GM12873 (cell line): ENCODE measurements around the gene WDR5.

ENCODE experiments used
- TF ChIP-seq, protein P1 (sequence below): IDR thresholded peaks from 2 replicates; pipeline ENCODE4 v1.5.1; 2012; ENCODE audit warnings: low read depth, mild to moderate bottlenecking, moderate library complexity, low read length, control low read depth; ENCODE audit not compliant: insufficient read depth; ENCODE audit errors: missing control alignments

The WDR5 gene

DNA sequence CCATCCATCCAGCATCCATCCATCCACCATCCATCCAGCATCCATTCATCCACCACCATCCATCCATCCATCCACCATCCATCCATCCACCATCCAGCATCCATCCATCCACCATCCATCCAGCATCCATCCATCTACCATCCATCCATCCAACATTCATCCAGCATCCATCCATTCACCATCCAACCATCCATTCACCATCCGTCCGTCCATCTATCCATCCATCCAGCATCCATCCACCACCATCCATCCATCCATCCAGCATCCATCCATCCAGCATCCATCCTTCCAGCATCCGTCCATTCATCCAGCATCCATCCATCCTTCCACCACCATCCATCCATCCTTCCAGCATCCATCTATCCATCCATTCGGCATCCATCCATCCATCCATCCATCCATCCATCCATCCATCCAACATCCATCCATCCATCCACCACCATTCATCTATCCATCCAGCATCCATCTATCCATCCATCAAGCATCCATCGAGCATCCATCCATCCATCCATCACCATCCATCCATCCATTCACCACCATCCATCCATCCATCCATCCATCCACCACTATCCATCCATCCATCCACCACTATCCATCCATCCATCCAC is 32.4 kb upstream of the WDR5 start:
- TF ChIP-seq, protein P1, sequence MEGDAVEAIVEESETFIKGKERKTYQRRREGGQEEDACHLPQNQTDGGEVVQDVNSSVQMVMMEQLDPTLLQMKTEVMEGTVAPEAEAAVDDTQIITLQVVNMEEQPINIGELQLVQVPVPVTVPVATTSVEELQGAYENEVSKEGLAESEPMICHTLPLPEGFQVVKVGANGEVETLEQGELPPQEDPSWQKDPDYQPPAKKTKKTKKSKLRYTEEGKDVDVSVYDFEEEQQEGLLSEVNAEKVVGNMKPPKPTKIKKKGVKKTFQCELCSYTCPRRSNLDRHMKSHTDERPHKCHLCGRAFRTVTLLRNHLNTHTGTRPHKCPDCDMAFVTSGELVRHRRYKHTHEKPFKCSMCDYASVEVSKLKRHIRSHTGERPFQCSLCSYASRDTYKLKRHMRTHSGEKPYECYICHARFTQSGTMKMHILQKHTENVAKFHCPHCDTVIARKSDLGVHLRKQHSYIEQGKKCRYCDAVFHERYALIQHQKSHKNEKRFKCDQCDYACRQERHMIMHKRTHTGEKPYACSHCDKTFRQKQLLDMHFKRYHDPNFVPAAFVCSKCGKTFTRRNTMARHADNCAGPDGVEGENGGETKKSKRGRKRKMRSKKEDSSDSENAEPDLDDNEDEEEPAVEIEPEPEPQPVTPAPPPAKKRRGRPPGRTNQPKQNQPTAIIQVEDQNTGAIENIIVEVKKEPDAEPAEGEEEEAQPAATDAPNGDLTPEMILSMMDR, result no peak

DNA sequence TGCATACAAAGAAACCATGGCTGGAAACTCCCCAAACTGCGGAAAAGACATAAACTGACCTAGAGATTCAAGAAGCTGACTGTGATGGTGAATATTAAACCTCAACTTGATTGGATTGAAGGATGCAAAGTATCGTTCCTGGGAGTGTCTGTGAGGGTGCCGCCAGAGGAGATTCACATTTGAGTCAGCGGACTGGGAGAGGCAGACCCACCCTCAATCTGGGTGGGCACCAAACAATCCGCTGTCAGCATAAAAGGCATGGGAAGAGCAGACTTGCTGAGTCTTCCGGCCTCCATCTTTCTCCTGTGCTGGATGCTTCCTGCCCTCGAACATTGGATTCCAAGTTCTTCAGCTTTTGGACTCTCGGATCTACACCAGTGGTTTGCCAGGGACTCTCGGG is 24.8 kb upstream of the WDR5 start:
- TF ChIP-seq, protein P1, result no peak

DNA sequence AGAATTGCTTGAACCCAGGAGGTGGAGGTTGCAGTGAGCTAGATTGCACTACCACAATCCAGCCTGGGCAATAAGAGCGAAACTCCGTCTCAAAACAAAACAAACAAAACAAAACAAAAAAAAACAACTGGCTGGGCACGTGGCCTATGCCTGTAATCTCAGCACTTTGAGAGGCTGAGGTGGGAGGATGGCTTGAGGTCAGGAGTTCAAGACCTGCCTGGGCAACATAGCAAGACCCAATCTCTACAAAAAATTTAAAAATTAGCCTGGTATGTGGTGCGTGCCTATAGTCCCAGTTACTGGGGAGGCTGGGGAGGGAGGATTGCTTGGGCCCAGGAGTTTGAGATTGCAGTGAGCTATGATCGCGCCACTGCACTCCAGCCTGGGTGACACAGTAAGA is 23.3 kb upstream of the WDR5 start:
- TF ChIP-seq, protein P1, result no peak

DNA sequence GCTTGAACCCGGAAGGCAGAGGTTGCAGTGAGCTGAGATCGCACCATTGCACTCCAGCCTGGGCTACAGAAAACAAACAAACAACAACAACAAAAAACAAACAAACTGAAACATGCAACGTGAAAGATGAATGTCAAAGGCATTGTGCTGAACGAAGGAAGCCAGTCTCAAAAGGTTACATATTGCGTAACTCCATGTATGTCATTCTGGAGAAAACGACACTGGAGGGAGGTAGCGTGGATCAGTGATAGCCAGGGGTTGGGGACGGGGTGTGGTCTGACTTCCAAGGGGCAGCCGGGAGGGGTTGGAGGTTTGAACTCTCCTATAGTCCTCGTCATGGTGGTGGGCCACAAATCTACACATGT is 12.1 kb upstream of the WDR5 start:
- TF ChIP-seq, protein P1, result no peak

DNA sequence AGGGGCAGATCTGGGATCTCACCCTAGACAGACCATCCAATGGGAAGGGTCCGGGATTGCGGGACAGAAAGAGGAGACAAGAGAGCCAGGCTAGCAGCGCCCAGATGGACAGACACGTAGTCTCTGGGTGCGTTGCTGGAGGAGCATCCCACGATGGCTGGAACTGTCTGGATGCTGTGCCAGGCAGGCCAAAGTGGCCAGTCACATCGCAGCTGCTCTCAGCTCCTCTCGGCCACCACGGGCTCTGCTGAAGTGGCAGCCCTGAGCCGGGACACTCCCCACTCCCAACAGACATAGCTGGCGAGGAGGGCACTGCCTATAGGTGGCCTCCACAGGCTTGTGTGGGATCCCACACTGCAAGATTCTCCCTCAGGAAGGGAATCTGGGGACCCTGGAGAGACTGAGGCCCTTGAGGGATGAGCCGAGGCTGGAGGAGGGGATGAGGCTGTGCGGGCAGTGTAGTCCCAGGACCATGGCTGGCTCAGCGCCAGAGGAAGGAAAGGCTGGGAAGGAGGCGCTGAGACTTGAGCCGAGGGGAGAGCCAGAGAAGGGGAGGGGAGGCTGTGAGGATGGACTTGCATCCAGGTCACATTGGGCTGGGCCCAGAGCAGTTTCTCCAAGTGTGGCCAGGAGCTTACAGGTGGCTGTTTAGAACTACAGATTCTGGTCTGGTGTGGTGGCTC is 10.3 kb upstream of the WDR5 start:
- TF ChIP-seq, protein P1, result no peak

DNA sequence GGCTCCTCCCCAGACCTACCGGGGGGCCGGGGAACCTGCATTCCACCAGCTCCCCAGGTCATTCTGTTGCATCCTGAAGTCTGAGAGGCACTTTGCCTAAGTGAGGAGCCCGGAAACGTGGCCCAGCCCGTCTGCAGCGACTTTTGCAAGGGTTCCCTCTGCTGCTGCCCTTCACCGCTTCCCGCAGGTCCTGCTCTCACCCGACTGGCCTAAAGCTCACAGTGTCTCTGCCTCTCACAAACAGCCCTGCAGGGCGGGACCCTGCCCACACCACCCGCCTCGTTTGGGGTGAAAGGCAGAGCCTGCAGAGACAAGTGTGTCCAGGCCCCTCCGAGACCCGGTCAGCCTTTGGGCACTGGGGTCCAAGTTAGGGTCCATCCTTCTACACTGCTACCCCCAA is 9.5 kb upstream of the WDR5 start:
- TF ChIP-seq, protein P1, result no peak

DNA sequence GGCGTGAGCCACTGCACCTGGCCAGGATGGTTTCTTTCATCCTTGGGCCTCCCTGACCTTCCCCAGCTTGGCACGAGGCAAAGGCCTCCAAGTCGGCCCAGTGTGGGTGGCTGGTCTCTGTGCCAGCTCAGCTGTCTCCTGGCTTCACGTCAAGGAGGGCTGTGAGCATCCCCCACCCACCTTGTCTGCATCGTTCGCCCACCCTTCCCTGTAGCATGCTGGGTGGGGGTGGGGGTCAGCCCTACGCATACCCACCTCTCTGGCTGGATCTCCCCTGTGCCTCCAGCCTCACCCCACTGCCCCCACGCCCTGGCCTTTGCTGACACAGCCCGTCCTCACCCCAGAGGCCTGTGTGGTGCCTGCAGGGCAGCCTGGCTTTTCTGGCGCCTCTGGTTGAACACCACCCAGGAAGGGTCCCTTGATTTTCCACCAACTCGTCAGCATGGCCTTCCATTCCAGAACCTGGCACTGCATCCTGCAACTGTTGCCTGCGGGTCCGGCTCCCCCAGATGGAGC is 8.8 kb upstream of the WDR5 start:
- TF ChIP-seq, protein P1, result no peak
